SK-N-MC (cell line): ENCODE results near the gene DLGAP5.

Experiments
- EZH2 ChIP-seq: fragments of 200-600 bp; sonication (generic); IDR thresholded peaks from one replicate; pipeline ENCODE4 v1.6.1; 2017; ENCODE audit warnings: antibody characterized with exemption
- FOXP2 ChIP-seq: optimal IDR thresholded peaks from 2 replicates; pipeline ENCODE3; 2011; ENCODE audit warnings: mild to moderate bottlenecking, moderate library complexity; ENCODE audit not compliant: insufficient read depth; ENCODE audit errors: extremely low read length, control extremely low read depth
- POLR2AphosphoS5 ChIP-seq: IDR thresholded peaks from 2 replicates; pipeline ENCODE4 v1.6.1; 2012; ENCODE audit warnings: mild to moderate bottlenecking, low read depth, low read length, borderline replicate concordance

- TF ChIP-seq POLR2AphosphoS5 (no peak), EZH2 (no peak), FOXP2 (no peak)
These were observed 55.1 kb downstream of the DLGAP5 start for GRCh38 chr14:55136241-55136640.
